HS-5 (cell line): ENCODE data around the gene CFTR.

Experiments
- DNase-seq: peaks from one replicate; pipeline ENCODE4 v3.0.0-alpha.2; 2012; ENCODE audit warnings: low read depth

Gene CFTR

GRCh38 chr7:117652943-117653680 is 173.3 kb downstream of the CFTR start:
- no peak for DNase-seq

GRCh38 chr7:117654780-117655179 is 175.0 kb downstream of the CFTR start:
- DNase-seq = no peak

- DNase-seq = no peak
Measured at GRCh38 chr7:117656806-117657205, 177.0 kb downstream of the CFTR start.

- no peak for DNase-seq
Measured at GRCh38 chr7:117659531-117660011, 179.7 kb downstream of the CFTR start.

GRCh38 chr7:117661328-117661727 is 181.5 kb downstream of the CFTR start:
- DNase-seq = no peak

- no peak for DNase-seq
Measured at GRCh38 chr7:117664047-117664446, 184.2 kb downstream of the CFTR start.

- DNase-seq = no peak
Measured at GRCh38 chr7:117665368-117665767, 185.5 kb downstream of the CFTR start.

- DNase-seq = peak; percentile 25
Measured at GRCh38 chr7:117666031-117666430, 186.2 kb downstream of the CFTR start.

- DNase-seq = no peak
Measured at GRCh38 chr7:117666689-117667088, 186.9 kb downstream of the CFTR start.

GRCh38 chr7:117667456-117667855 is 187.6 kb downstream of the CFTR start:
- no peak for DNase-seq

- no peak for DNase-seq
Measured at GRCh38 chr7:117669818-117670217, 190.0 kb downstream of the CFTR start.

GRCh38 chr7:117672453-117672852 is 192.6 kb downstream of the CFTR start:
- DNase-seq = no peak

- DNase-seq = no peak
Measured at GRCh38 chr7:117673367-117673766, 193.5 kb downstream of the CFTR start.

- no peak for DNase-seq
Measured at GRCh38 chr7:117673839-117674238, 194.0 kb downstream of the CFTR start.

GRCh38 chr7:117674617-117675016 is 194.8 kb downstream of the CFTR start:
- no peak for DNase-seq

GRCh38 chr7:117675497-117676435 is 195.9 kb downstream of the CFTR start:
- DNase-seq = no peak

- no peak for DNase-seq
Measured at GRCh38 chr7:117679120-117679519, 199.3 kb downstream of the CFTR start.

GRCh38 chr7:117682681-117683385 is 203.0 kb downstream of the CFTR start:
- no peak for DNase-seq

- no peak for DNase-seq
Measured at GRCh38 chr7:117683430-117684175, 203.8 kb downstream of the CFTR start.

- no peak for DNase-seq
Measured at GRCh38 chr7:117685795-117686194, 206.0 kb downstream of the CFTR start.

- DNase-seq = no peak
Measured at GRCh38 chr7:117686311-117686935, 206.6 kb downstream of the CFTR start.
